Fibroblast of lung (primary cell): Measurements from ENCODE around the gene RAPGEF4.

Source experiments
- EZH2 ChIP-seq: IDR thresholded peaks from 2 replicates; pipeline ENCODE4 v1.5.1; 2012; ENCODE audit warnings: low read length, control low read depth, mild to moderate bottlenecking; ENCODE audit errors: missing control alignments
- TF ChIP-seq, protein P1 (sequence below), 2 donors: IDR thresholded peaks in 1 of 2; conservative IDR thresholded peaks in 1 of 2; 1 replicate in 1 of 2; 2 replicates in 1 of 2; pipeline ENCODE4 v1.5.1; 2011 to 2012; ENCODE audit warnings: low read length in 2 of 2, control low read depth in 1 of 2, inconsistent platforms in 1 of 2, low read depth in 1 of 2, mild to moderate bottlenecking in 1 of 2

DNA sequence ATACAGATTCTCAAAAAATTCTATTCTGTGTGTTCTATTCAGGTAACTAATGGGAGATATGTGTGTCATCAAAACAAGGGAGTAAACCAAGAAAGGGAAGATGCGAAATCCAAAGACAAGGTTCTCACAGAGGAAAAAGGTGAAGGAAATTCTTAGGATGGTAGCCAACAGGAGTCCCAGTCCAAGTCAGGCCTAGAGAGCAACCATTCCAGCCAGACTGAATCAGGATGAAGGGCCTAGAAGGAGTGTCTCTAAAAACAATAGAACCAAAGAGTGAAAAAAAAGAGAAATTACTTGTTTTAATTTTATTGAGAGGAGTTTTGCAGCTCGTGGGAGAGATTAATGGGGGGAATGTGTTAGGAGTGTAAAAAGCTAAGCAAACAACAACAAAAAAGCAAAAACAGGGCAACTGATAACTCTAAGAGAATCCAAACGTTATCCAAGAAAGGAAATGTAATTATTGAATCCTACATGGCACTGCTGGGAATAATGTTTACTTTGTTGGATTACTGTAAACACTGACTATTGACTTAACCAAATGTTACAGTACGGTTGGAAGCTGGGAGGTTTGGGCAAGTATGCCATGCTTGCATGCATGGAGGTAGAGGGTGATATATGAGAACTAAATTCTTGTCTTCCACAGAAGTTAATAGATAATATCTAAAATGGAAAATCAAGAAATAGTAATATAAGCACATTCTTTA lies 352.3 kb downstream of the RAPGEF4 start:
- TF ChIP-seq EZH2, result no peak
- TF ChIP-seq, protein P1, sequence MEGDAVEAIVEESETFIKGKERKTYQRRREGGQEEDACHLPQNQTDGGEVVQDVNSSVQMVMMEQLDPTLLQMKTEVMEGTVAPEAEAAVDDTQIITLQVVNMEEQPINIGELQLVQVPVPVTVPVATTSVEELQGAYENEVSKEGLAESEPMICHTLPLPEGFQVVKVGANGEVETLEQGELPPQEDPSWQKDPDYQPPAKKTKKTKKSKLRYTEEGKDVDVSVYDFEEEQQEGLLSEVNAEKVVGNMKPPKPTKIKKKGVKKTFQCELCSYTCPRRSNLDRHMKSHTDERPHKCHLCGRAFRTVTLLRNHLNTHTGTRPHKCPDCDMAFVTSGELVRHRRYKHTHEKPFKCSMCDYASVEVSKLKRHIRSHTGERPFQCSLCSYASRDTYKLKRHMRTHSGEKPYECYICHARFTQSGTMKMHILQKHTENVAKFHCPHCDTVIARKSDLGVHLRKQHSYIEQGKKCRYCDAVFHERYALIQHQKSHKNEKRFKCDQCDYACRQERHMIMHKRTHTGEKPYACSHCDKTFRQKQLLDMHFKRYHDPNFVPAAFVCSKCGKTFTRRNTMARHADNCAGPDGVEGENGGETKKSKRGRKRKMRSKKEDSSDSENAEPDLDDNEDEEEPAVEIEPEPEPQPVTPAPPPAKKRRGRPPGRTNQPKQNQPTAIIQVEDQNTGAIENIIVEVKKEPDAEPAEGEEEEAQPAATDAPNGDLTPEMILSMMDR (conservative IDR thresholded peaks at IDR 0.05 in 1 of 2, IDR thresholded peaks at IDR 0.05 in 1 of 2; ENCODE audit: low read depth in 1 of 2, low read length in 2 of 2), result no peak
